Smooth muscle cell (in vitro differentiated cells): ENCODE measurements around the gene ABLIM3. TPM values are rescaled to one million over a fixed set of nuclear protein-coding genes. Genes with fewer than 3 reads are reported as not detected.

Experiments
- DNase-seq: peaks from one replicate; lab custom pipeline; 2025; ENCODE audit not compliant: unreplicated experiment; lab: John Stamatoyannopoulos, UW
- H2AFZ ChIP-seq: fragments of 200-600 bp; sonication (generic); 2 replicates; pipeline ENCODE4 v1.6.0; 2016; ENCODE audit warnings: antibody characterized with exemption, low read depth, mild to moderate bottlenecking
- H3F3A ChIP-seq: fragments of 200-600 bp; sonication (generic); 2 replicates; pipeline ENCODE4 v1.6.0; 2017; ENCODE audit warnings: antibody characterized with exemption, low read depth
- H3K27ac ChIP-seq: fragments of 200-600 bp; sonication (generic); 2 replicates; pipeline ENCODE4 v1.5.1; 2016; ENCODE audit warnings: low read depth, mild to moderate bottlenecking
- H3K27me3 ChIP-seq: fragments of 200-600 bp; sonication (generic); 2 replicates; pipeline ENCODE4 v1.6.1; 2016; ENCODE audit warnings: low read depth, mild to moderate bottlenecking
- H3K36me3 ChIP-seq: fragments of 200-600 bp; sonication (generic); 2 replicates; pipeline ENCODE4 v1.5.1; 2016; ENCODE audit warnings: low read depth
- H3K4me1 ChIP-seq: fragments of 200-600 bp; sonication (generic); 2 replicates; pipeline ENCODE4 v1.5.1; 2016; ENCODE audit warnings: low read depth
- H3K4me2 ChIP-seq: fragments of 200-600 bp; sonication (generic); 2 replicates; pipeline ENCODE4 v1.6.0; 2016; ENCODE audit warnings: mild to moderate bottlenecking
- H3K4me3 ChIP-seq: fragments of 200-600 bp; sonication (generic); 2 replicates; pipeline ENCODE4 v1.5.1; 2016; ENCODE audit warnings: mild to moderate bottlenecking
- H3K79me2 ChIP-seq: fragments of 200-600 bp; sonication (generic); 2 replicates; pipeline ENCODE4 v1.6.0; 2016; ENCODE audit warnings: low read depth, mild to moderate bottlenecking
- H3K9ac ChIP-seq: fragments of 200-600 bp; sonication (generic); 2 replicates; pipeline ENCODE4 v1.6.0; 2016; ENCODE audit warnings: low read depth
- H3K9me3 ChIP-seq: fragments of 200-600 bp; sonication (generic); replicated peaks from 2 replicates; pipeline ENCODE4 v1.5.1; 2016; ENCODE audit warnings: low read depth
- H4K20me1 ChIP-seq: fragments of 200-600 bp; sonication (generic); 2 replicates; pipeline ENCODE4 v1.6.0; 2016; ENCODE audit warnings: low read depth
- WGBS: methylation state at CpG from one replicate; pipeline ENCODE4 v1.1.7; 2016; ENCODE audit warnings: low lambda C conversion rate; 5-methylcytosine and 5-hydroxymethylcytosine counted together
- polyA plus RNA-seq: library from polyadenylated mRNA; unstranded; fragments of >200 nt; fragmentation: Nextera tagmentation; extraction: Ambion mirVana; gene quantifications from 2 replicates; pipeline ENCODE4 v1.2.1, GENCODE V29; 2016
- total RNA-seq: library from RNA; depleted of rRNA; stranded (reverse); fragments of >200 nt; gene quantifications from 2 replicates; pipeline ENCODE4 v1.2.3, GENCODE V29; 2014
- TF ChIP-seq, protein P1 (sequence below): fragments of 200-600 bp; sonication (generic); IDR thresholded peaks from 2 replicates; pipeline ENCODE4 v1.5.1; 2017; ENCODE audit warnings: borderline replicate concordance, mild to moderate bottlenecking, antibody characterized with exemption; ENCODE audit not compliant: insufficient read depth, poor library complexity, severe bottlenecking

The ABLIM3 gene
- total and polyA plus RNA-seq, 2 experiments from 2014 or later, result 2.6 to 6.8 TPM

DNA sequence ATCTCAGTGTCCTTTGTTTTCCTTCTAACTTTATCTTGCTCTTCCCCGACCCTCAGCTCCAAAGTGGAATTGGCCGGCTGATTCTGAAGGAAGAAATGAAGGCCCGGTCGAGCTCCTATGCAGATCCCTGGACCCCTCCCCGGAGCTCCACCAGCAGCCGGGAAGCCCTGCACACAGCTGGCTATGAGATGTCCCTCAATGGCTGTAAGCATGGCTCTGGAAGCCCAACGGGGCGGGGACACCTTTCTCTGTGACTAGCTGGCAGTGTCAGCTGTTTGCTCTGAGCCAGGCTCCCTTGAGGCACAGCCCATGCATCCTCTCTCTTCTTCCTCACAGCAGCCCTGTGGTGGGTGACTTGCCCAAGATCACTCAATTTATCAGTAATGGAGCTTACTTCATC is 106.4 kb downstream of the ABLIM3 start:
- H2AFZ ChIP-seq, result no peak overlapping the region
- H3K4me3 ChIP-seq, result no peak overlapping the region
- 88% methylated on average over 8 of the region's 8 CpGs for WGBS
- no peaks in the 10 kb centered on the region for H3F3A ChIP-seq
- DNase-seq, result no peak
- H3K4me2 ChIP-seq, result no peak overlapping the region
- no peak overlapping the region for H3K27ac ChIP-seq
- H3K79me2 ChIP-seq, result no peaks in the 10 kb centered on the region
- no peaks in the 10 kb centered on the region for H3K36me3 ChIP-seq
- H4K20me1 ChIP-seq, result no peaks in the 10 kb centered on the region
- TF ChIP-seq, protein P1, sequence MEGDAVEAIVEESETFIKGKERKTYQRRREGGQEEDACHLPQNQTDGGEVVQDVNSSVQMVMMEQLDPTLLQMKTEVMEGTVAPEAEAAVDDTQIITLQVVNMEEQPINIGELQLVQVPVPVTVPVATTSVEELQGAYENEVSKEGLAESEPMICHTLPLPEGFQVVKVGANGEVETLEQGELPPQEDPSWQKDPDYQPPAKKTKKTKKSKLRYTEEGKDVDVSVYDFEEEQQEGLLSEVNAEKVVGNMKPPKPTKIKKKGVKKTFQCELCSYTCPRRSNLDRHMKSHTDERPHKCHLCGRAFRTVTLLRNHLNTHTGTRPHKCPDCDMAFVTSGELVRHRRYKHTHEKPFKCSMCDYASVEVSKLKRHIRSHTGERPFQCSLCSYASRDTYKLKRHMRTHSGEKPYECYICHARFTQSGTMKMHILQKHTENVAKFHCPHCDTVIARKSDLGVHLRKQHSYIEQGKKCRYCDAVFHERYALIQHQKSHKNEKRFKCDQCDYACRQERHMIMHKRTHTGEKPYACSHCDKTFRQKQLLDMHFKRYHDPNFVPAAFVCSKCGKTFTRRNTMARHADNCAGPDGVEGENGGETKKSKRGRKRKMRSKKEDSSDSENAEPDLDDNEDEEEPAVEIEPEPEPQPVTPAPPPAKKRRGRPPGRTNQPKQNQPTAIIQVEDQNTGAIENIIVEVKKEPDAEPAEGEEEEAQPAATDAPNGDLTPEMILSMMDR, result no peak
- no peaks in the 10 kb centered on the region for H3K4me1 ChIP-seq
- H3K9ac ChIP-seq, result no peak overlapping the region
- H3K9me3 ChIP-seq, result no peaks in the 10 kb centered on the region
- H3K27me3 ChIP-seq, result peaks cover 43% of the 10 kb centered on the region

DNA sequence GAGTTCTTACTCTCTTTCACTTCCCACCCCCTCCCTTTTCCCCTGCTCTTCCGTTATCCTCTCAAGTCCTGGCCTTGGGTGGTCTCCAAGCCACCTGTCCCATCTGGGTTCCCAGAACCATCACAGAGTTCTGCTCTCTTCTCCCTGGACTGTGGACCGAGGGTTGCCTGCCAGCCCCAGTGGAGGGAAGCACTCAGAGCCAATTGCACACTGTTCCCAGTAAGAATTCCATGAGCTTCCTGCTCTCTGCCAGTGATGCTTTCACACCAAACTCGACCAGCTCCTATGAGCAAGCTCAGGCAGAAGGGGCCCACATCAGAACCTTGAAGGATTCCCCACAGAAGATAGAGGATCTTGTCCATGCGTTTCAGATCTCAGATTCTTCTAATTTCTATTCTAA is 110.3 kb downstream of the ABLIM3 start:
- H3K4me2 ChIP-seq, result no peak overlapping the region
- 74% methylated on average over 4 of the region's 4 CpGs for WGBS
- H4K20me1 ChIP-seq, result no peaks in the 10 kb centered on the region
- peaks cover 17% of the 10 kb centered on the region for H3K27me3 ChIP-seq
- no peak for DNase-seq
- H3K9ac ChIP-seq, result no peak overlapping the region
- no peak overlapping the region for H3K4me3 ChIP-seq
- H2AFZ ChIP-seq, result no peak overlapping the region
- no peaks in the 10 kb centered on the region for H3K79me2 ChIP-seq
- H3F3A ChIP-seq, result no peaks in the 10 kb centered on the region
- H3K9me3 ChIP-seq, result no peaks in the 10 kb centered on the region
- TF ChIP-seq, protein P1, result no peak
- no peak overlapping the region for H3K27ac ChIP-seq
- no peaks in the 10 kb centered on the region for H3K4me1 ChIP-seq
- H3K36me3 ChIP-seq, result no peaks in the 10 kb centered on the region

DNA sequence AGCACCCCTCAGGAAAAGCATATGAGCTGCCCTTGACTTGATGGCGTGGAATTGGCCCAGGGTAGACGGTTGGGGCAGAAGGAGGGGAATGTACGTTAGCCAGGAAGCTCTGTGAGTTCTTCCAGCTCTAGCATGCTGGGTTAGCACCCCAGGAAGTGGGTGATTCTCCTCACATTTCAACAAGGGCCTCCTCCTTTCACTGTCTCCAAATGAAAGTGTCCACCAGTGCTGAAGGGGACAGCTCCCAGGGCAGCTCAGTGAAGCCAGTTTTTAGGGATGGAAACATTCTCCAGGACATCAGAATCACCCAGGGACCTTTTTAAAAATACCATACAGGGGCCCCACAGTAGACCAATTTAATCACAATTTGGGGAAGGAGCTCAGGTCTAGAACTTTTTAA is 113.2 kb downstream of the ABLIM3 start:
- Histone ChIP-seq H4K20me1 (no peaks in the 10 kb centered on the region), H3K9me3 (no peaks in the 10 kb centered on the region), H3K36me3 (no peaks in the 10 kb centered on the region), H2AFZ (no peak overlapping the region), H3K27ac (no peak overlapping the region), H3K27me3 (peaks cover 30% of the 10 kb centered on the region), H3F3A (no peaks in the 10 kb centered on the region), H3K4me1 (no peaks in the 10 kb centered on the region), H3K4me3 (no peak overlapping the region), H3K4me2 (no peak overlapping the region), H3K9ac (no peak overlapping the region), H3K79me2 (no peaks in the 10 kb centered on the region)
- WGBS, result 53% methylated on average over 3 of the region's 3 CpGs
- no peak for DNase-seq
- TF ChIP-seq, protein P1, result no peak

DNA sequence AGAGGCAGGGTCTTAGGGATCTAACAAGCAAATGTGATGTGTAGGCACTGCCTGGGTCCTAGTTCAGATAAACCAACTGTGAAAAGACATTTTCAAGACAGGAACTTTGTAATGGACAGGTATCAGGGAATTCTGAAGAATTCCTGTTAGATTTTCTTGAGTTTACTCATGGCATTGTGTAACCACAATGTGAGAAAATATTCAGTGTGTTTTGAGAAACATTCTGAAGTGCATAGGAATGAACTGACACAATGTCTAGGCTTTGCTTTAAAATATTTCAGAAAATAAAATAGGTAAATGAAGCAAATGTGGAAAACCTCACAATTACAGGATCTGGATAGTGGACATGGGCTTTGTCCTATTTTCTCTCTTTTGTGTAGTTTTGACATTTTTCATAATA is 115.2 kb downstream of the ABLIM3 start:
- H3K4me2 ChIP-seq, result no peak overlapping the region
- H3F3A ChIP-seq, result no peaks in the 10 kb centered on the region
- H2AFZ ChIP-seq, result no peak overlapping the region
- H3K36me3 ChIP-seq, result no peaks in the 10 kb centered on the region
- H3K9ac ChIP-seq, result no peak overlapping the region
- no peak for DNase-seq
- TF ChIP-seq, protein P1, result no peak
- H3K27me3 ChIP-seq, result peaks cover 42% of the 10 kb centered on the region
- no peak overlapping the region for H3K4me3 ChIP-seq
- H3K27ac ChIP-seq, result no peak overlapping the region
- H3K4me1 ChIP-seq, result no peaks in the 10 kb centered on the region
- H3K79me2 ChIP-seq, result no peaks in the 10 kb centered on the region
- H4K20me1 ChIP-seq, result no peaks in the 10 kb centered on the region
- no peaks in the 10 kb centered on the region for H3K9me3 ChIP-seq
